GM12873 (cell line): ENCODE results near the gene PPARD.

ENCODE experiments used
- TF ChIP-seq, protein P1 (sequence below): IDR thresholded peaks from 2 replicates; pipeline ENCODE4 v1.5.1; 2012; ENCODE audit warnings: low read depth, mild to moderate bottlenecking, moderate library complexity, low read length, control low read depth; ENCODE audit not compliant: insufficient read depth; ENCODE audit errors: missing control alignments

PPARD gene

DNA sequence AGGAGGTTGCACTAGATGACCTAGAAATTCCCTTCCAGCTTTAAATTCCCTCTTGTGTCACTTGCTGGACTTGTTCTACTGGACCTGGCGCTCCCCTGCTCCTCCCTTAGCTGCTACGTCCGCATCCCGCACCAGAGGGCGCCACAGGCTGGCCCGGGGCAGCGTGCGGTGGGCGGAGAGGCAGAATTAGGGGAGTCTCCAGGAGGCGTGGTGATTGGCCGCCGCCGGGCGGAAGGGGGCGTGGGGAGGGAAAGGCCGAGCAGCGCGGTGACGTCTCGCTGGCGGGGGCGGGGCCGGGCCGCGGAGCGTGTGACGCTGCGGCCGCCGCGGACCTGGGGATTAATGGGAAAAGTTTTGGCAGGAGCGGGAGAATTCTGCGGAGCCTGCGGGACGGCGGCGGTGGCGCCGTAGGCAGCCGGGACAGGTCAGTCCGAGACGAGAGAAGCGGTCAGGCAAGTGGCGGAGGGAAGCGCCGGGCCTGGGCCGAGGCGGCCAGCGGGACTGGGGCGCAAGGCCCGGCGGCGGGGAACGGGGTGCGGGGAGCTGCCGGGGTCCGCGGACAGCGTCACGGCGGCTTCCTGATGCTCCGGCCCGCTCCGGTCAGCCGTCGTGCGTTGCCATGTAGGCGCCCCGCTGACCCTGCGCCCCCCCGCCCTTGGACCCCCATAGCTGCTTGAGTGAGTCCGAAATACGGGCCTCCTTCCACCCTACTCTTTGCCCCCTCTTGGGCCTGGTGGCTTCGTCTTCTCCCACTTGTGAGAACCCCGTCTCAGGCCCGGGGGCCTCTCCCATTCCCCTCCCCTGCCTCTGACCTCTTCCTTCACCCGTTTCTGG, at the start of gene PPARD:
PPARD (plus strand) TSS at position 301 of the 834 bp plus-strand sequence. CDS start 68,530 bp downstream, outside the sequence.
- TF ChIP-seq, protein P1, sequence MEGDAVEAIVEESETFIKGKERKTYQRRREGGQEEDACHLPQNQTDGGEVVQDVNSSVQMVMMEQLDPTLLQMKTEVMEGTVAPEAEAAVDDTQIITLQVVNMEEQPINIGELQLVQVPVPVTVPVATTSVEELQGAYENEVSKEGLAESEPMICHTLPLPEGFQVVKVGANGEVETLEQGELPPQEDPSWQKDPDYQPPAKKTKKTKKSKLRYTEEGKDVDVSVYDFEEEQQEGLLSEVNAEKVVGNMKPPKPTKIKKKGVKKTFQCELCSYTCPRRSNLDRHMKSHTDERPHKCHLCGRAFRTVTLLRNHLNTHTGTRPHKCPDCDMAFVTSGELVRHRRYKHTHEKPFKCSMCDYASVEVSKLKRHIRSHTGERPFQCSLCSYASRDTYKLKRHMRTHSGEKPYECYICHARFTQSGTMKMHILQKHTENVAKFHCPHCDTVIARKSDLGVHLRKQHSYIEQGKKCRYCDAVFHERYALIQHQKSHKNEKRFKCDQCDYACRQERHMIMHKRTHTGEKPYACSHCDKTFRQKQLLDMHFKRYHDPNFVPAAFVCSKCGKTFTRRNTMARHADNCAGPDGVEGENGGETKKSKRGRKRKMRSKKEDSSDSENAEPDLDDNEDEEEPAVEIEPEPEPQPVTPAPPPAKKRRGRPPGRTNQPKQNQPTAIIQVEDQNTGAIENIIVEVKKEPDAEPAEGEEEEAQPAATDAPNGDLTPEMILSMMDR = peak; percentile 87

DNA sequence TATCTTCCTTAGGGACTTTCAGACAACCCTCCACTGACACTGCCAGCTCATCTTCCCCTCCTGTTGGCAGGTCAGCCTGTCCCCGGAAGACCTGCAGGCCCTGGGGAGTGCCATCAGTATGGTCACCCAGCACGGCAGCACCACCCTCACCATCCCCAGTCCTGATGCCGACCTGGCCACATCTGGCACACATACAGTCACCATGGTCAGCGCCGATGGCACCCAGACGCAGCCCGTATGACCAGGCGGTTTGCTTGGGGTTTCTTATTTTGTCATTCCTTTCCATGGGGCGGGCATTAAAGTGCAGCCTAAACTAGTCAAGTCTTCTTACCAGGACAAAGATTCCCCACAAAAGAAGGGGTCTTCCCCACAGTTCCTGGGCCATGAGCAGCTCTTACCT, 48.7 kb upstream of the PPARD start:
- TF ChIP-seq, protein P1 = no peak

DNA sequence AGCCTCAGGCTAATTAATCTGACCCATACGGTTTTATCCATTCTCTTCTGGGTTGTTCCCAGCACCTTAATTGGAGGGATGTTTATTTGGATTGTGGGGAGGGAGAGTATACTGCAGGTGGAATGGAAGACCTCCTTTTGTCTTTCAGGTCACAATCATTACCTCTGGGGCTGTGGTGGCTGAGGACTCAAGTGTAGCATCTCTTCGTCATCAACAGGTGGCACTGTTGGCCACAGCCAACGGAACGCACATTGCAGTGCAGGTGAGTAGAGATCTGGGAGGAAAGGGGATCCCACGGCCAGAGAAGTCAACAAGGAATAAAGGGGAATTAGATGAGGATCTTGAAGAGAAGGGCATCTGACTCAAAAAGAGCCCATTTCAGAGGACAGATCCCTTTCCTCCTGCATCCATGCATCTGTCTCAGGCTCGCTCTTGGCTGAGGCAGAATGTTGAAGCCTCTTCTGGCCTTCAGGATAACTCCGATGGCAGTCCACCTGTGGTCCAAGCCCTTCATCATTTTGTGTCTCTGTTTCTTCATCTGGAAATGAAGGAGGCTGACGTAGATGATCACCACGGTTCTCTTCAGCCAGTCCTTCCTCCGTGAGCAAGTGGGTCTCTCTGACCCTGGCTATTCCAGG, 47.9 kb upstream of the PPARD start:
- TF ChIP-seq, protein P1 = peak; percentile 90

DNA sequence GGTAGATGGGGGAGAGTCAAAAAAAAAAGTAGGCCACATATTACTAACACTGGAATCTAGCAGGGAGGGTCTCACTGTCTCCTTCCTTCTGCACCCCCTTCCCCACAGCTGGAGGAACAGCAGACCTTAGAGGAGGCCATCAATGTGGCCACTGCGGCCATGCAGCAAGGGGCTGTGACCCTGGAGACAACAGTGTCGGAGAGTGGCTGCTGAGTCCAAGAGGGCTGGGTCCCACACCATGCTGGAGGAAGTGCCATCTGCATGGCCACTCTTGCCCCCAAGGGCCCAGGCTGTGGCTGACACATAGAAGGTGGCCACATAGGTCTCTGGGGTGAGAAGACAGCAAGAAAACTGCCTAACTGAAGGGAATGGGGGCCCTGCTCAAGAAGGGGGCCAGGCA, 47.3 kb upstream of the PPARD start:
- TF ChIP-seq, protein P1 = no peak

DNA sequence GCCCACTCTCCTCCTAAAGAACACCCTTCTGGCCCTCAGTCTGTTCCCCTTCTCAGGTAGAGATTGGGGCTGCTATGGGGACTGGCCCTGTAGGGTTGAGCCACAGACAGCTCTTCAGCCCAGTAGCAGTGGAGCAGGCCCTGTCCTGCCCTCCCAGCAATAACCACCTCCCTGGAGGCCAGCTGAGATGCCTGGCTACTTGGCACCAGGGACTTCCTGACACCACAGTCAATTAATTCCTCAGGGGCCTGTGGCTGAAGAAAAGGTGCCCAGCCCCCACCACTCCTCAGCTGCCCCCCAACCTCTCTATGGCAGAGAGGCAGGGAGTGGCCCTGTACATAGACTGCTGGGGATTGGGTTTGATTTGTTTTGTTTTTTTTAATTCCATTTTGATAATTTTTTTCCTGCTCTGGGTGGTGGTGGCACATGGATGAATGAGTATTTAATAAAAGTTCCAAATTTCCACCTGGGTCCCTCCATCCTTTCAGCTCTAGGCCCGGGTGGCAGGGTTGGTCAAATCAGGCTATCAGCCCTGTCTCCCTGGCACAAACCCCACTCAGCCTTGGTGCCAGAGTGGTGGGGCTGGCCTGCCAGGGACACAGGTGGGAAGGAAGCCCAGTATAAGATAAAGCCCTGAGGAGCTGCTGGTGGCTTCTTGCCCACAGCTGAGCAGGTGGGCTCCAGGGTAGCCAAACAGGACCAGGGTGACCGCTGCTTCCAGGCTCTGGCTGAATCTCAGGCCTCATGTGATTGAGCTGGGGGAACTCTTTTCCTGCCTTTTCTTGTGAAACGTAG, 46.6 kb upstream of the PPARD start:
- TF ChIP-seq, protein P1 = no peak

DNA sequence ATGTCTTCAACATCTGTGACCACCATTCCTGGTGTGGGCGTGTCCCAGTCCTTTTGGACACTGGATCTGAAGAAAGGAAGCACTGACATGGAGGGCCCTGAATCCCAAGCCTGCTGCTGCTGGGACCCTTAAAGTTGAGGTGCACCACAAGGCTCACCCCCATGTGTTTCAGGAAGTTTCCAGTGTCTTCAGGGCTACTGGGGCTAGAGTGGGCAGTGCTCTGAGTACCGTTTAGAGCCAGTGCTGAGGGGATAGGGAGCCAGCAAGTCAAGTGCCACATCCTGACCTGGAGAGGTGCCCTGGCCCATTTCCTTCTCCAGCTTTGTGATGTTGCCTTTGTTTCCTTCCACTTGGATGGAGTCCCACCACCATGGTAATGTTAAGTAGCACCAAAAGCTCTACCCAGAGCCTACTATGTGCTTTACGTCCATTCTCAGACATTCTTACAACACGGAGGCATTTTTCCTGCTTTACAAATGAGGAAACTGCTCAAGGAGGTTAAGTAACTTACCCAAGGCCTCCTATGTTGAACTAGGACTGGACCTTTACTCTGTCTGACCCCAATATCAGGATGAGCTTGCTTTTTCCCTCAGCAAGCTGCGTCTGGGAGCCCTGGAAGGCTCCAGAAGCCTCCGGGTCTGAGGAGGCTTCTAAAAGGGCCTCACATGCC, 45.3 kb upstream of the PPARD start:
- TF ChIP-seq, protein P1 = no peak
